ENCODE results near the gene CFAP57. TPM values are rescaled to one million over a fixed set of nuclear protein-coding genes. Genes with fewer than 3 reads are reported as not detected.
A peak's percentile ranks its signal among the peaks of the same experiment; 100 is the strongest.

CFAP57 gene
- total and polyA plus RNA-seq, 9 of the 15 experiments (the other 6 are each of a cell fraction or from before 2014, with no cell fraction given) = 0.04 to 0.22 (median 0.07) TPM; not detected in 3

- peak; percentile 41; the same call in 1 of the 2 replicates for TF ChIP-seq VEZF1 (CRISPR knock-in tag; IDR thresholded peaks at IDR 0.05)
Observed at GRCh38 chr1:43285269-43285990, 113.3 kb downstream of the CFAP57 start, which contains the start of gene C1orf210 (continued).

GRCh38 chr1:43286115-43286514, 114.0 kb downstream of the CFAP57 start:
- BruUV-seq (replicated peaks) = no TSS peak
- Histone ChIP-seq H3K9me3 (replicated peaks; ENCODE audit: control insufficient read depth, insufficient read depth, low read depth, low read length) (no peaks in the 10 kb centered on the region), H3K4me1 (replicated peaks in 1 of 2; ENCODE audit: control insufficient read depth in 2 of 2, insufficient read depth in 2 of 2, low read length in 2 of 2) (peaks cover 0 to 16% of the 10 kb centered on the region in 2 experiments; a peak in 3 of 5 replicates), H3K9ac (ENCODE audit: insufficient read depth in 1 of 2, low read depth in 2 of 2, low read length in 2 of 2) (no peak overlapping the region; a peak in 1 of 4 replicates), H3K79me2 (ENCODE audit: control insufficient read depth, insufficient read depth, low read length) (no peaks in the 10 kb centered on the region), H3K9me1 (ENCODE audit: control insufficient read depth, insufficient read depth, low read length) (peaks cover 3% of the 10 kb centered on the region), H2AFZ (ENCODE audit: low read depth, low read length) (no peak overlapping the region), H3K4me2 (ENCODE audit: insufficient read depth, low read length) (no peak overlapping the region), H3K36me3 (ENCODE audit: control insufficient read depth, insufficient read depth, low read length) (no peaks in the 10 kb centered on the region), H4K20me1 (replicated peaks; ENCODE audit: control insufficient read depth, insufficient read depth, low read length) (peaks cover 8% of the 10 kb centered on the region), H3K27ac (ENCODE audit: extremely low read depth, low read depth, low read length) (no peak overlapping the region), H3K4me3 (no peak overlapping the region), H3K27me3 (ENCODE audit: control insufficient read depth in 2 of 2, insufficient read depth in 2 of 2, low read length in 2 of 2) (peaks cover 45 to 80% of the 10 kb centered on the region in 2 experiments)
- 47% methylated on average over 11 of the region's 11 CpGs for WGBS (ENCODE audit: insufficient coverage, low coverage, missing lambda C conversion rate)
- FAIRE-seq (no peak), DNase-seq (ENCODE audit: extremely low read depth in 1 of 4, low spot score in 3 of 4) (no peak), ATAC-seq (no peak)
- in situ Hi-C loops (cut with MboI) = no loop called here
- intact Hi-C loops (cut with micrococcal nuclease) = no loop called here
- CTCF ChIA-PET (ENCODE audit: low intra/inter-chr PET ratio) = no interaction called here
- POLR2A ChIA-PET = interaction anchor here (0.6 to 1.2 kb wide), 3 partner anchors 44 to 175 kb away, joined by 3 read pairs; partner anchors contain the start of gene CDC20
- TF ChIP-seq EP400 (IDR thresholded peaks at IDR 0.05) (no peak), HDGF (IDR thresholded peaks at IDR 0.05) (no peak), CC2D1A (IDR thresholded peaks at IDR 0.05) (no peak), ARID3A (IDR thresholded peaks at IDR 0.05; ENCODE audit: borderline replicate concordance, low read depth, low read length) (no peak), MCM2 (IDR thresholded peaks at IDR 0.05; ENCODE audit: low read depth) (no peak), KDM2B (CRISPR knock-in tag; IDR thresholded peaks at IDR 0.05) (no peak), ZBTB8A (IDR thresholded peaks at IDR 0.05; ENCODE audit: partially characterized antibody) (no peak), ETV1 (tag; conservative IDR thresholded peaks at IDR 0.05; ENCODE audit: low read depth) (no peak), ZNF511 (CRISPR knock-in tag; IDR thresholded peaks at IDR 0.05) (no peak), ARID3B (CRISPR knock-in tag; IDR thresholded peaks at IDR 0.05; ENCODE audit: borderline replicate concordance) (no peak), RBM25 (IDR thresholded peaks at IDR 0.05; ENCODE audit: low read depth, low read length, severe bottlenecking) (no peak), ZNF707 (CRISPR knock-in tag; conservative IDR thresholded peaks at IDR 0.05) (no peak), E2F3 (CRISPR knock-in tag; IDR thresholded peaks at IDR 0.05) (no peak), ZNF347 (CRISPR knock-in tag; IDR thresholded peaks at IDR 0.05; ENCODE audit: low read depth) (no peak)

All from K562 (cell line).